NCI-H1436 (cell line): Measurements from ENCODE around the gene FBL.
"Not testable (repeated sequence)": the region's sequence is repeated elsewhere in the genome, so short reads cannot be mapped to it uniquely, and the experiment has no call there.

Source experiments
- DNase-seq: peaks from one replicate; lab custom pipeline; 2025; lab: John Stamatoyannopoulos, UW

FBL gene

DNA sequence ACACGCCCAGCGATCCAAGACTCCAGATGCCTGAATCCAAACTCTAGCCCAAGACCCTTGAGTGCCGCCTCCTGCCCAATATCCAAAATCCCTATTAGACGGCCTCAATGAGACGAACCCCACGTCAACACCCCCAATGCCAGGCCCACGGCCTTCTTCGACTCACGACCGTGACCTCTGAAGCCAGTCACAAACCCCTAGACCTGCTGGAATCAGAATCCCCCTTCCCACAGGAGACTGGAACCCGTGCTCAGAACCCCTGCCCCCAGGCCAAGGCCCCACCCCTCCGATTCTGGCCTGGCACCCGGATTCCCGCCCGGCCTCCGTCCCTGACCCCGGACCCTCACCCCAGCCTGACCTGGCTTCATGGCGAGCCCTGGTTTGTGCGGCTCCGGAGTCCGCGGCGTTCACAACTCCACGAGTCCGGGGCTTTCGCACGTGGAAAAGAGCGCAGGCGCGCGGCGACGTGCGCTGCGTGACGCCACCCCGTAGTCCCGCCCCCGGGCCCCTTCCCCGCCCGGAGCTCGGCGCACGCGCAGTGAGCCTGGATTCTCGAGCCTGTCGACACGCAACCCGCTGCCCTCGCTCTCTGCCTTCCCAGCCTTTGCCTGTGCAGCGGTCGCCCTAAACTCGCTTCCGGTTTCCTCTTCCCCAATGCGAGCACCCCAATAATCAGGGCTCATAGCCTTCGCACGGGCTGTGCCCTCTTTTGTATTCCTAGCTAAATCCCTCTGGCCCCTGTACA is at the start of gene FBL:
TSS of gene FBL (minus strand) at position 447 of the 745 bp plus-strand sequence. CDS start at position 368, 79 bp downstream.
- peak; percentile 91 for DNase-seq

DNA sequence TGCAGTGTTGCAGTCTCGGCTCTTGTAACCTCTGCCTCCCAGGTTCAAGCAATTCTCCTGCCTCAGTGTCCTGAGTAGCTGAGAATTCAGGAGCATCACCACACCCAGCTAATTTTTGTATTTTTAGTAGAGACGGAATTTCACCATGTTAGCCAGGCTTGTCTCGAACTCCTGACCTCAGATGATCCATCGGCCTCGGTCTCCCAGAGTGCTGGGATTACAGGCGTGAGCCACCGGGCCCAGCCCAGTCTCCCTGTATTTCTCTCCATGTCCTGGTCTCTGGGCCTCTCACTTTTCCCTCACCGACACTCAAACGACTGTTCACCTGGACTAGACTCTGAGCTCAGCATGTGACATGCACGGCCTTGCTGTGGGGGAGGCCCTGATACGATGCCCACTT is 48.9 kb upstream of the FBL start:
- not testable (repeated sequence) for DNase-seq

DNA sequence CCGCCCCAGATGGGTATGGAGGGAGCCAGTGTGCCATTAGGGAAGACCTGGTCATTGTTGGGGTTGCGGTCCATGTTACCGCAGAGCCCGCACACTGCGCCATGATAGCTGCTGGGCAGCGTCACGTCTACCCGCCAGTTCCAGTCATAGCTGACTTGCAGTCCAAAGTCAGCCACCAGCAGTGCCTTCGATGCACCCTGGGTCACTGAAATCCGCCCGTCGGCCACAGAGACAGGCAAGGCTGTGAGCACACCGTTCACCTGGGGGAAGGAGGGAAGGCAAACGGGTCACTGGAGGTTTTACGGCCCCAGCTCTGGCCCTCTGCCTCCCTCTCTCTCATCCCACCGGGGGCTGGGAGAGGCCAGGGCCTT is 48.0 kb upstream of the FBL start:
- DNase-seq, result not testable (repeated sequence)

DNA sequence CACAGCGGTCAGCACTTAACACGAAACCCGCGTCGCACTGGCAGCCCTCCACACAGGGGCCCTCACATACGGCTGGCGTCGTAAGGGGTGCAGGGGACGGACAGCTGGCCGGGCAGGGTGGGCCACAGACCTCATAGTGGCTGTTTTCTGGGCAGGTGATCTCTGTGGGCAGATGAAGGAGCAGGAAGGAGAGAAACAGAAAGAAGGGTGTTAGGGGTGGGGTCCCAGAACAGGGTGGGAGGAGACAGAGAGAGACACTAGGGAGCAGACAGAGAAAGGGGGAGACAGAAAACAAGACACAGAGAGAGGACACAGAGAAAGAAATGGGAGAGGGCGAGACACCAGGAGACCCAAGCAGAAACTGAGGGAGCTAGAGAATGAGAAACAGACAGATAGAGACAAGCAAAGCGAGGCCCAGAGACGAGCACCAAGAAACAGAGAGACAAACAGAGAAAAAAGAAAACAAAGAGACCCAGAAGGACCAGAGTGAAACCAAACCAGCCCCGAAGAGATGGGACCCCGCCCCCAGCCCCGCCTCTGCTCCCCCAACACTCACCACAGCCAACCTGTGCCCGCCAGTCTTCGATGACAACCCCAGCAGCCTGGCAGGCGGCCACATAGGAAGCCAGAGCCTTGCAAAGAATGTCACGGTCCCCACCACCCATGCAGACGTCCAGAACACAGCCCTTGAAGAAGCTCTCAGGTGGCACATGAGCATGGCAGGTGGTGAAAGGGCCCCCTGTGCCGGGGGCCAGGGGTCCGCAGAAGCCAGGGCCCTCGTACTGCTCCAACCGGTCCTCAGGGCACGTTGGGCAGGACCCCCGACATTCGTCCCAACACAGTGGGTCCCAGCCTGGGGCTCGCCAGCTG is 47.4 kb upstream of the FBL start:
- peak; percentile 15 for DNase-seq

DNA sequence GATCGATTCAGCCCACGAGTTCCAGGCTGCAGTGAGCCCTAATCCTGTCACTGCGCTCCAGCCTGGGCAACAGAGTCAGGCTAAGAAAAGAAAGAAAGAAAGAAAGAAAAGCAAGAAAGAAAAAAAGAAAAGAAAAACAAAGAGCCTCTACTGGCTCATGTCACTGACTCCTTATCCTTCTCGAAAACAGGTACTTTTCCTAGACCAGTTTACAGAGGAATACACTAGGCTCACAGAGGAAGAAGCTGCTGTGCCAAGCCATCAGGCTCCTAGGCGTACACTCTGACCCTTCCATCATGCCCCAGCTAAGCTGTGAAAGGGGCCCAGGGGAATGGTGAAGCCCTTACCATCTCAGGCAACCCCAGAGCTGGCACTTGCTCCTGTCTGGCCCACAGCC is 46.3 kb upstream of the FBL start:
- DNase-seq, result not testable (repeated sequence)

DNA sequence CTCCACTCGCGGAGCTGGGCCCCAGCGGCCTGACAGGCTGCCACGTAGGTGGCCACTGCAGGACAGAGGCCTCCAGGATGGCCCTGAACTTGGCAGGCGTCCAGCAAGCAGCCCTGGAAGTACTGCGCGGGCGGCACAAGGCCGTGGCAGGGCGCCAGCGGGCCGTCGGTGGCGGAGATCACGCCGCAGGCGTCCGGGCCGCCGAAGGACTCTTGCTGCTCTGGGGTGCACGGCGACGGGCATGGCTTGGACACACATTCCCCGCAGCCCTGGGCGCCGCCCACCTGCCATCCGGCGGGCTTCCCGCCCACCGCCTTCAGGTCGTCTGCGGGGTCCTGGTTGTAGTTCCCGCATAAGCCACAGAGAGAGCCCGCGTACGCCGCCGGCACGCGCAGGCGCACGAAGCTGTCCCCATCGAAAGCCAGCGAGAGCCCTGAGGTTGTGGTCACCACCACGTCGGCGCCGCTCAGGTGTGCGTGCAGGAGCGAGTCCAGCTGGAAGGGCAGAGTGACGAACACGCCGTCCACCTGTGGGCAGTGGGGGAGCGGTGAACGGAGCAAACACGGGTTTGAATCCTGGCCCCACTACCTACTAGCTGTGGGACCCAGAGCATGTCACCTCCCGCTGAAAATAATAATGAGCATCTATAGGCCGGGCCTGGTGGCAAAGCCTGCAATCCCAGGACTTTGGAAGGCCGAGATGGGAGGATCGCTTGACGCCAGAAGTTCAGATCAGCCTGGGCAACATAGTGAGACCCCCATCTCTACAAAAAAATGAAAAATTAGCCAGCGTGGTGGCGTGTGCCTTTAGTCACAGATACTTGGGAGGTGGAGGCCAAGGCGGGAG is 45.7 kb upstream of the FBL start:
- not testable (repeated sequence) for DNase-seq

DNA sequence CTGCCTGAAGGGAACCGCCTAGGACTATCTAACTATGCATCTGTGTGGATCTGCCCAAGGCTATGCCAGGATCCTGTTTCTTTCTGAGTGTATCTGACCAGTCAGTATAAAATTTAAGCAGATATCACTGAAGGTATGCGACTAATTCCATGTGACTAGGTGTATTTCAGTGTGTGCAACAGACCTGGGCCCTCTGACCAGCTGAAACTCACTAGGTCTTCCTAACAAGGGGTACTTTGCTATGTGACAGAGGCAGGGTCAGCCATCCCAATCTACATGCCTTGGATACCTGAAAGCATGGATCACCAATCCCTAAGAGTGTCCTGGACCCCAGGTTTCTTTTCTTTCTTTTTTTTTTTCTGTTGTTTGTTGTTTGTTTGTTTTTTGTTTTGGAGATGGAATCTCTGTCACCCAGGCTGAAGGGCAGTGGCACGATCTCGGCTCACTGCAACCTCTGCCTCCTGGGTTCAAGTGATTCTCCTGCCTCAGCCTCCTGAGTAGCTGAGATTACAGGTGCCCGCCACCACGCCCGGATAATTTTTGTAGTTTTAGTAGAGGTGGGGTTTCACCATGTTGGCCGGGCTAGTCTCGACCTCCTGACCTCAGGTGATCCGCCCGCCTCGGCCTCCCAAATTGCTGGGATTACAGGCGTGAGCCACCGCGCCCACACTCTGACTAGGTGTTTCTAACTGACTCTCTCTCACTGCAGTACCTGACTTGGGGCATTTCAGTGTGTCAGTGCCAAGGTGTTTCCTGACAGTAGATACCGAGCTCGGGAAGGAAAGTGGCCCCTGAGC is 44.8 kb upstream of the FBL start:
- DNase-seq, result no peak

DNA sequence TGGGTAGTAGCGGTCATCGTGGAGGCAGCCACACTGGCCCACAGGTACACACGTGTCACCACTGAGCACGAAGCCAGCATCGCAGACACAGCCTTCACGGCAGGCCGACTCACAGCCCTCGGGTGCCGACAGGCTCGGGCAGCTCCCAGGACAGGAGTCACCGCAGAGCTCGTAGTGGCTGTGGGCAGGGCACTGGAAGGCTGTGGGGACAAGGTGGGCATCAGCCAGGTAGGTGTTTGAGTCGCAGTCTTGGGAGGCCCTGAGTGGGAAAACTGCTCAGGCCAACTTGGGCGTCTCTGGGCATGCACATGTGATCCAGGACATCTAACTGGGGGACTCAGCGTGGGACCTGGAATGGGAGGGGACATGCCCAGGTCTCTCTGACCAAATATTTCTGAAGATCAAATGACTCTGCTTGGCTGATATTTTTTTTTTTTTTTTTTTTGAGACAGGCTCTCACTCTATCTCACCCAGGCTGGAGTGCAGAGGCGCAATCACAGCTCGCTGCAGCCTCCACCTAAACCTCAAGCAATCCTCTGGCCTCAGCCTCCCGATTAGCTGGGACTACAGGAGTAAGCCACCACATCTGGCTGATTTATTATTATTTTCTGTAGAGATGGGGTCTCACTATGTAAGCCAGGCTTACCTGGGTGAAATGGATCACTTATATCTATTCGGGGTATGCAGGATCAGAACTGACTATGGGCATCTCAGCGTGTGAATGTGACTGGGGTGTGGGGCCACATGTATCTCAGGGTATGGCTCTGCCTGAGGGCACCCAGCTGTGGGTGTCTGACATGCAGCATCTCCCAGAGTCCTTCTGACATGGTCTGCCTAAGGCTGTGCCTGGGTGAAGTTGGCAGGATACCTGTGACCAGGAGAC is 43.9 kb upstream of the FBL start:
- not testable (repeated sequence) for DNase-seq

DNA sequence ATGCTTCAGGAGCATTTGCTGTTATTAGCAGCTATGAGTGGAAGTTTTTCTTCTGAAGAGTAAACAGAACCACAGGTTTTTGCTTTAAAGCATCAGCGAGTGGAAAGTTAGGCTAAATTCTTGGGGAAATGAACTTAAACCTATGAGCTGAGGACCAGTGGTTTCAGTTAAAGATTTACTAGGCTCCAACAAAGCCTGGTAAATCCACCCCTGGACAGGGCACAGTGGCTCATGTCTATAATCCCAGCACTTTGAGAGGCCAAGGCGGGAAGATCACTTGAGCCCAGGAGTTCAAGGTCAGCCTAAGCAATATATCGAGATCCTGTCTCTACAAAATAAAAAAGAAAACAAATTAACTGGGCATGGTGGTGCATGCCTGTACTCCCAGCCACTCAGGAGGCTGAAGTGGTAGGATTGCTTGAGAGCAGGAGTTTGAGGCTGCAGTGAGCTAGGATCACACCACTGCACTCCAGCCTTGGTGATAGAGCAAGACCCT is 41.3 kb upstream of the FBL start:
- not testable (repeated sequence) for DNase-seq

DNA sequence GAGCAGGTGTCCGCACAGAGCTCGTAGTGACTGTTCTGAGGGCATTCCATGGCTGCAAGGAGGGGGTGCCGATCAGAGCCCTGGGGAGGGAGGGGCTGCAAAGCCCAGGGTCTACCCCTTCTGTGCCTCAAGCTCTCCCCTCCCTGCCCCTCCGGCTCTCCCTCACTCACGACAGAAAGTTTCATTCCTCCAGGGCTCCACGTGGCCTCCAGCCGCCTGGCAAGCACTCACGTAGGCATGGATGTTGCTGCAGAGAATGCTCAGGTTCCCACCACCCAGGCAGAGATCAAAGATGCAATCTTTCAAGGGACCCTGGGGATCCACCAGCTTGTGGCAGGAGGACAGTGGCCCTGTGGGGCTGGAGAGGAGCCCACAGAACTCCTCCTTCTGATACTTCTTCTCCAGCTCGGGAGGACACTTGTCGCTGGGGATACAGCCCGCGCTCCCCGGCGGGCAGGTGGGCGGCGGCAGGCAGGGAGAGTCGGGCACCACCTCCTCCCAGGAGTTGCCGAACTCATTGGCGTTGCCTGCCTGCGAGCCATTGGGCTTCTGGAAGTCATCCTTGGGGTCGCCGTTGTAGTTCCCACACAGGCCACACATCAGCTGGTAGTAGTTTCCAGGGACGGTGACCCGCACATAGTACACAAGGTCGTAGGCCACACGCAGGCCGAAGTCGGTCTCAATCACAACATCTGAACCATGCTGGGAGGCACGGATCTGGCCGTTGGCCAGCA is 39.8 kb upstream of the FBL start:
- DNase-seq, result not testable (repeated sequence)

DNA sequence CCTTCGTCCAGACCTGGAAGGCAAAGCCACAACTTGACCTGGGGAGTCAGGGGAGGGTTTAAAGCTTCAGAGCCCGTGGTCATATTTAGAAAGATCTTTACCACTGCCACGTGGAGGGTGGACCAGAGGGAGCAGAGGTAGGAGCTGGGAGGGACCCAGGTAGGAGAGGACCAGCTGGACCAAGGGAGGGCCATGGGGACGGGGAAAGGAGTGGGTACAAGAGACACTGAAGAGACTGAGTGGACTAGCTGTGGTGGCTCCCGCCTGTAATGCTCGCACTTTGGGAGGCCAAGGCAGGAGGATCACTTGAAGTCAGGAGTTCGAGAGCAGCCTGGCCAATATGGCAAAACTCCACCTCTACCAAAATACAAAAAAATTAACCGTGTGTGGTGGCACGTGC is 38.5 kb upstream of the FBL start:
- not testable (repeated sequence) for DNase-seq

DNA sequence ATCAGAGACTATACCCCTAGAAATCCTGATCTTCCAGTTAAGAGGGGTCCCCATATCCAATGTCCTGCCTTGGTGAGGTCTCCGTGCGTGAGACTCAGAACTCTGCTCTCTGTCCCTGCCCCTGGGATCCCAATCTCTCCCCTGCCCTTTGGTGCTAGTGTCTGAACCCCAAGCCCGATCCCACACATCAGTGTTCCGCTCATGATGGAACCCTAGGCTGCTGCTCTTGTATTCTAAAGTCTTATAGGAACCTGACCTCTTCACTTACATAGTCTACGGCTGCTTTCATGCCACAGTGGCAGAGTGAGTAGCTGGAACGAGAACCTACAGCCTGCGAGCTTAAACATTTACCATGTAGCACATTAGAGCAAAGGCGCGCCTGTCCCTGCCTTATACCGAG is 36.5 kb upstream of the FBL start:
- DNase-seq, result not testable (repeated sequence)

DNA sequence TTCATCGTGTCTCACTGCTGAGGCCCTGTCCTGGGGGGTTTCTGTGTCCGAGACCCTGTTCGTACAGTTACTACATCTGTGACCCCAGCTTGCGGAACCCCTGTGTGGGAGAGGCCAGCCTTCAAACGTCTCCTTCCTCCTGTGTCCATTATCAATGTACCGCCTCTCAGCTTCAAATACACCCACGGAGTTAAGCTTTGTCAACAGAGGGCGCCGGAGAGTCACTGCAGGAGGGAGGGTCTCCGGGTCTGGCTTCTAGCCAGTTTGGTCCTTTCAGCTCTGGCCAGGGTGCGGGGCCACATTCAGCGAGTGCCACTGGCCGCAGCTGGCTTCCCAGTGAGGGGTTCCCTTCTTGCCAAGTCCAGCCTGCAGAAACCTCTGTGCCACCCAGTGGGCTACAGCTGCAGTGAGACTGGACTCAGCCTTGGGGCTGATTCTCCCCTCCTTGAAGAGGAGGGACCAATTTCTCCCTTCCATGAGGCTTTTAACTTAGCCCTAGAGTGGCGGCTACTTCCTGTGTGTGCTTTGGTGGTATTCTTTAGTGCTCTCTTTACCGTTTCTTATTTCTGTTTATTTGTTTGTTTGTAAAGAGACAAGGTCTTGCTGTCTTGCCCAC is 35.4 kb upstream of the FBL start:
- peak; percentile 27 for DNase-seq

DNA sequence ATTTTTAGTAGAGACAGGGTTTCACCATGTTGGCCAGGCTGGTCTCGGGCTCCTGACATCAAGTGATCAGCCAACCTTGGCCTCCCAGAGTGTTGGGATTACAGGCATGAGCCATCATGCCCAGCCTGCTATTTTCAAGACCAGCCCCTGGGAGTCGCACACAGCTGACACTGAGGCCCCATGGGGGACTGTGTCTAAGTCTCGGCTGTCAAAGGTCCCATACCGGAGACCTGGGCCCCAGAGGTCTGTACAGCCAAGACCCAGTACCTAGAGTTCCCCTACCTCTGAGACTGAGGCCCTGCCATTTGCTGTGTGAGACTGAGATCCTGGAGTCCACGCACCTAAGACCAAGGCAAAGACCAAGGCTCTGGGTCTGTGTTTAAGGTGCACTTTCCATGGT is 34.1 kb upstream of the FBL start:
- not testable (repeated sequence) for DNase-seq

DNA sequence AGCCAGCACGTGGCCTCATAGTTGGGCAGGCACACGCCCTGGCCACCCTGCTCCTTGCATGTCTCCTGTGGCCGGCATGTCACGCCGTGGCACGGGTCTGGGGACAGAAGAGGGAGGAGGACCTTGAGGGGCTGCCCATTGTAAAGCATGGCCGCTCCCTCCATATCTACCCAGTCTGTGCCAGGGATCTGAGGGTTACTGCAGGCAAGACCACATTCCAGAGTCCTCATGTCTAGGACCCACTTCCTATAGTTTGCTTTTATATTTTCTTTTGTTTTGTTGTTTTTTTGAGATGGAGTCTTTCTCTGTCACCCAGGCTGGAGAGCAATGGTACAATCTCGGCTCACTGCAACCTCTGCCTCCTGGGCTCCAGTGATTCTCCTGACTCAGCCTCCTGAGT is 33.6 kb upstream of the FBL start:
- DNase-seq, result not testable (repeated sequence)

DNA sequence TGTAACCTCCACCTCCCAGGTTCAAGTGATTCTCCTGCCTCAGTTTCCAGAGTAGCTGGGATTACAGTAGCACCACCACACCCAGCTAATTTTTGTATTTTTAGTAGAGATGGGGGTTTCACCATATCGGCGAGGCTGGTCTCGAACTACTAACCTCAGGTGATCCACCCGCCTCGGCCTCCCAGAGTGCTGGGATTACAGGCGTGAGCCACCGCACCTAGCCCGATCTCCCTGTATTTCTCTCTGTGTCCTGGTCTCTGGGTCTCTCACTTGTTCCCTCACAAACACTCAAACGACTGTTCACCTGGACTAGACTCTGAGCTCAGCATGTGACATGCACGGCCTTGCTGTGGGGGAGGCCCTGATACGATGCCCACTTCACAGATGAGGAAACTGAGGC is 32.7 kb upstream of the FBL start:
- DNase-seq, result not testable (repeated sequence)

DNA sequence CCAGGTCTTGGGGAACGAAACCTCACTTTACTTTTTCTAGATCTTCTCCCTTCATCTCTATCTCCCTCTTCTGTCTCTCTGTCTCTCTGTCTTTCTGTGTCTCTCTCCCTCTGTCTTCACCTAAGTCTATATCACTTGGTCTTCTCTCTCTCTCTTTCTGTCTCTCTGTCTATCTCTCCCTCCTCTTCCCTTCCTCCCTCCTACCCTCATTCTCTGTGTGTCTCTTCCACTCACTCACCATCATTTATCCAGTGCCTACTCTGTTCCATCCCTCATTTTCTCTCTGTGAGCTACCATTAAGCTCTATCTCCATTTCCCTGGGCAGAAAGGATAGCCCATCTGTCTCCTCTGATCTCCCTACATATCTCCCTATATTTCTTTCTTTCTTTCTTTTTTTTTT is 32.2 kb upstream of the FBL start:
- DNase-seq, result no peak

DNA sequence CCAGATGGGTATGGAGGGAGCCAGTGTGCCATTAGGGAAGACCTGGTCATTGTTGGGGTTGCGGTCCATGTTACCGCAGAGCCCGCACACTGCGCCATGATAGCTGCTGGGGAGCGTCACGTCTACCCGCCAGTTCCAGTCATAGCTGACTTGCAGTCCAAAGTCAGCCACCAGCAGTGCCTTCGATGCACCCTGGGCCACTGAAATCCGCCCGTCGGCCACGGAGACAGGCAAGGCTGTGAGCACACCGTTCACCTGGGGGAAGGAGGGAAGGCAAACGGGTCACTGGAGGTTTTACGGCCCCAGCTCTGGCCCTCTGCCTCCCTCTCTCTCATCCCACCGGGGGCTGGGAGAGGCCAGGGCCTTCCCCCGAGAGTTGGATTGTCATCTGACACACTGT is 31.8 kb upstream of the FBL start:
- DNase-seq, result not testable (repeated sequence)

DNA sequence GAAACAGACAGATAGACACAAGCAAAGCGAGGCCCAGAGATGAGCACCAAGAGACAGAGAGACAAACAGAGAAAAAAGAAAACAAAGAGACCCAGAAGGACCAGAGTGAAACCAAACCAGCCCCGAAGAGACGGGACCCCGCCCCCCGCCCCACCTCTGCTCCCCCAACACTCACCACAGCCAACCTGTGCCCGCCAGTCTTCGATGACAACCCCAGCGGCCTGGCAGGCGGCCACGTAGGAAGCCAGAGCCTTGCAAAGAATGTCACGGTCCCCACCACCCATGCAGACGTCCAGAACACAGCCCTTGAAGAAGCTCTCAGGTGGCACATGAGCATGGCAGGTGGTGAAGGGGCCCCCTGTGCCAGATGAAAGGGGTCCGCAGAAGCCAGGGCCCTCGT is 31.3 kb upstream of the FBL start:
- DNase-seq, result peak; percentile 5
